Non-pigmented ciliary epithelial cell (primary cell): Measurements from ENCODE around the gene BLACAT1.
"Not testable (repeated sequence)": the region's sequence is repeated elsewhere in the genome, so short reads cannot be mapped to it uniquely, and the experiment has no call there.

Experiments
- DNase-seq: peaks from one replicate; pipeline ENCODE4 v3.0.0-alpha.2; 2010; ENCODE audit warnings: low read depth

The BLACAT1 gene

GRCh38 chr1:205407970-205408369 is 47.9 kb downstream of the BLACAT1 start:
- no peak for DNase-seq

- not testable (repeated sequence) for DNase-seq
Measured at GRCh38 chr1:205406252-205406651, 49.6 kb downstream of the BLACAT1 start.
